HG02571 (cell line): ENCODE results near the gene UBR2.
"Not testable (repeated sequence)": the region's sequence is repeated elsewhere in the genome, so short reads cannot be mapped to it uniquely, and the experiment has no call there.

Experiments used
- ATAC-seq: cut with Tn5 transposase; IDR thresholded peaks from one replicate; pipeline ENCODE4 v1.9.1; 2021; ENCODE audit warnings: mild to moderate bottlenecking, moderate library complexity; ENCODE audit not compliant: unreplicated experiment

UBR2 gene

GRCh38 chr6:42690151-42690702 lies 126.4 kb downstream of the UBR2 start:
- ATAC-seq = no peak

GRCh38 chr6:42690872-42691271 lies 127.0 kb downstream of the UBR2 start:
- no peak for ATAC-seq

GRCh38 chr6:42692137-42692911 lies 128.5 kb downstream of the UBR2 start:
- no peak for ATAC-seq

DNA sequence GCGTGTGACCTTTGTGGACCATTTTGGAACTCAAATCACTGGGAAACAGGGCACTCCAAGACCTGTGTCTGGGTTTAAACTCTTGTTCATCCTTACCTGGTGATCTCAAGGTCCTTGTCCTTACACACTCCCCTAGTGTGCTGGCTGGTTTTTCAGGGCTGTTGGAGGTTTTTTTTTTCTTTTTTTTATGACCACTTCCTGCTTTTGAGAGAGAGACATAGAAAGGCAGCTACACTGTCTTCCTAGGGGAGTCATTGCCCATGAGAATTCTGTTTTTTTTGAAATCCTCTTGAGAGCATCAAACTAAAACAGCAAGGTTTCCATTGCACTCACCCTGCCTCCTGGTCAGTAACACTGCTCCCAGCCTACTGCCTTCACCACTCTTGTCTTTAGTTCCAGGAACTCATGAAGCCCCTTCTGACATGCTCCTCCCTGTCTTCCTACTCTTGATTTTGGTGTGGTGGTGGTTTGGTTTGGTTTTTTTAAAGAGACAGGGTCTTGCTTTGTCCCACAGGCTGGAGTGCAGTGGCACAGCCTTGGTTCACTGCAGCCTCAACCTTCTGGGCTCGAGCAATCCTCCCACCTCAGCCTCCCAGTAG lies 130.0 kb downstream of the UBR2 start:
- no peak for ATAC-seq

- no peak for ATAC-seq
Measured at GRCh38 chr6:42694586-42694985, 130.8 kb downstream of the UBR2 start.

GRCh38 chr6:42696526-42697267 lies 132.9 kb downstream of the UBR2 start:
- no peak for ATAC-seq

DNA sequence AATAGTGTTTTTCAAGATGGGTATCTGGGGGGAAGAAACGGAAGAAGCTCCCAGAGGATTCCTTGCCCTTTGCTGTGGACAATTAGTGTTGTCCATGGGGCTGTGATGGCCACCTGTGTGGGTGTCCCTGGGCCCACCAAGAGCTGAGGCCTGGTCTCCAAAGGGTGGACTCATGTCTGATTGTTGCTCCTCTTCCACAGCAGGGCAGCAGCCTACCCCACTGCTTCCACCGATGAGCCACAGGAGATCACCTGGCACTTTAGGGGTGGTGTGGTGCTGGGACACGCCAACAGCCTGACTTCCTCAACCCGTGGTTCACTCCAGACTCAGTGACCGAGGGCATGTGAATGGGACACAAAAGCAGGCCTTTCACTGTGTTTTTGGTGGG lies 133.4 kb downstream of the UBR2 start:
- no peak for ATAC-seq

GRCh38 chr6:42698217-42698616 lies 134.4 kb downstream of the UBR2 start:
- ATAC-seq = no peak

DNA sequence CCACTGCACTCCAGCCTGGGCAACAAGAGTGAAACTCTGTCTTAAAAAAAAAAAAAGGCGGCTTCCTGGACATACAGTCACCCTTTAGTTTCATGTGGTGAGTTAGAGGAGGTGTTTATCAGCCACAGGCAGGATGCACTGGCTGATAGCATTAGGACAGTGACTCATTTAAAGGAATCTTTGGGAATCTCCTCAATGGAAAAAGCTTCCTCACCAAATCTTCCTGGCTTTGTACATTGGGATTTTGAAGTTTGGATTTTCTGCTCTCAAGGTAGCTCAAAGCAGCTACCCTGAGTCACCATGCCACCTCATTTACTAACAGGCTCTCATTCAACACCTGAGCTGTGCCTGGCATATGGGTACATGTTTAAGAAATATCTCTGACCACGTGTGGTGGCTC lies 138.4 kb downstream of the UBR2 start:
- no peak for ATAC-seq

GRCh38 chr6:42702786-42703185 lies 139.0 kb downstream of the UBR2 start:
- ATAC-seq = not testable (repeated sequence)

DNA sequence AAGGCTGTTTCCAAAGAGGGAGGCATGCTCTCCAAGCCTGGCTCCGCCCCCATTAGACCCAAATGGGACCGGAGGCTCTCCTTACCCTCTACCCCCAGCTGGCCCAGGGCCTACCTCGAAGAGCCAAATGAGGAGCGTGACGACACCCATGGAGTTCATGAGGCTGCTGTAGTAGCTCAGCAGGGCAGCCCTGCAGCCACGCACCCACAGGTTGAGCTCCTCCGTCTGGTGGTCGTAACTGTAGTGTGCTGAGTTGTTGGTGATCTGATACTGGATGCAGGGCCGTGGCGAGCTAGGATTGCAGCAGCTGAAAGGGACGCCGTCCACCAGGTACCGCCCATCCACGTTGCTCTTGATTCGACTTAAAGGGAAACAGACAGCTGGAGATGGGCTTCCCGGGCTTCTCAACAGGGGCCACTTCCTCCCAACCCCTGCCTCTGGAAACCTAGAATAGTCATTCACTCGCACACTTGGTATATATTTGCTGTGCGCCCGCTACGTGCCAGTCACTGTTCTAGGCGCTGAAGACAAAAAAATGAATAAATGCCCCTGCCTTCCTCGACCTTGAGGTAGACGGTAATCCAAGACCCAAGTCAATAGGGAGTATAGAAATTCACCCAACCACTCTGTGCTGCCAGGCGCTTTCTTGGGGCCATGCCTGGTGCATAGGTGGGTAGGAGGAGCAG lies 140.6 kb downstream of the UBR2 start:
- ATAC-seq = no peak

DNA sequence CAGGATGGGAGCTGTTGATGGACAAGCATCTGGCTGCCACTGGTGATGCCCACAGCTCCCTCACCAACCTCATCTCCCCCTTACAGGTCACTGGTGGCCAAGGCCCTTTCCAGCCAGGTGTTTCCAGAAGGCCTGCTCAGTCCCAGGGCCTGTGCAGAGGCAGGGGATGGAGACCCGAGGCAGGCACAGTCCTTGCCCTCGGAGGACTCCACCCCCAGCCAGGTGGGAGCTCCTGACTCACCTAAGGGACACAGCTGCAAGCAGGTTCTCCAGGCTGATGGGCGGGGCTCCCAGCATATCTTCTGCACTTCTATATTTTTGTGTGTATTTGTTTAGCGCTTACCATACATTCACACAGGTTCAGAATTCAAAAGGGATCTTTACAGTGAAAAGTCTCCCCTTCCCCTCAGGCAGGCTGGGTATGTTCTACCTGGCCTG lies 141.1 kb downstream of the UBR2 start:
- no peak for ATAC-seq

GRCh38 chr6:42707595-42707994 lies 143.8 kb downstream of the UBR2 start:
- ATAC-seq = no peak

- no peak for ATAC-seq
Measured at GRCh38 chr6:42708096-42708495, 144.3 kb downstream of the UBR2 start.

DNA sequence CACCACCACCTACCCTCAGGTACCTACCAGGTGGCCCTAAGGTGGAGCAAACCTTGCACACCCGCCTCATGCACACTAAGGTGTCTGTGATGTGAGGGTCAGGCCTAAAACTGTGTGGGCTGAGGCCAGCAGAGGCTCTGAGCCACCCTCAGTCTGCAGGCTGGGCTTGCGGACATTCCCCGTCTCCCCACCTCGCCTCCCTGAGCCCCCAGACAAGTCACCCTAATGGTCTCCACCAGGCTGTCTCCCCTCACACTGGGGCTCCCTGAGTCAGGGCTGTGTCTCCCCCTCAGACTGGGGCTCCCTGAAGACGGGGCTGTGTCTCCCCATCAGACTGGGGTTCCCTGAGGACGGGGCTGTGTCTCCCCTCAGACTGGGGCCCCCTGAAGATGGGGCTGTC lies 146.0 kb downstream of the UBR2 start:
- no peak for ATAC-seq

DNA sequence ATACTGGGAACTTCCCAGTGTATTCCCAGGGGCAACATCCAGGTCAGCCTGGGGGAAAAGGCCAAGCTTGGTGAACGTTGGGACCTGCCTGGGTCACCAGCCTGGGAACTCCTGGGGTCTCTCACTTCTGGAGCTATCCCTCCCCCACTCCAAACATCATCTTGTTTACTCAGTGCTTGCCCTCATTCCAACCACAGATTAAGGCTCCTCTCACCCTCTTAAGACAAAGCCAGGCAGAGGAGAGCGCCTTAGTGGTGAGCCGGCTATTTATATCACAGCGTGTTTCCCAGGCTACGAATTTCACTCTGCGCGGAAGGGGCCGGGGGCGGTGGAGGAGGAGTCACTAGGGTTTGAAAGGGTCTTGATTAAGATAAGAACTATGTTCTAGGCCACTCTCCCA lies 146.5 kb downstream of the UBR2 start:
- no peak for ATAC-seq

GRCh38 chr6:42711930-42712329 lies 148.1 kb downstream of the UBR2 start:
- no peak for ATAC-seq

DNA sequence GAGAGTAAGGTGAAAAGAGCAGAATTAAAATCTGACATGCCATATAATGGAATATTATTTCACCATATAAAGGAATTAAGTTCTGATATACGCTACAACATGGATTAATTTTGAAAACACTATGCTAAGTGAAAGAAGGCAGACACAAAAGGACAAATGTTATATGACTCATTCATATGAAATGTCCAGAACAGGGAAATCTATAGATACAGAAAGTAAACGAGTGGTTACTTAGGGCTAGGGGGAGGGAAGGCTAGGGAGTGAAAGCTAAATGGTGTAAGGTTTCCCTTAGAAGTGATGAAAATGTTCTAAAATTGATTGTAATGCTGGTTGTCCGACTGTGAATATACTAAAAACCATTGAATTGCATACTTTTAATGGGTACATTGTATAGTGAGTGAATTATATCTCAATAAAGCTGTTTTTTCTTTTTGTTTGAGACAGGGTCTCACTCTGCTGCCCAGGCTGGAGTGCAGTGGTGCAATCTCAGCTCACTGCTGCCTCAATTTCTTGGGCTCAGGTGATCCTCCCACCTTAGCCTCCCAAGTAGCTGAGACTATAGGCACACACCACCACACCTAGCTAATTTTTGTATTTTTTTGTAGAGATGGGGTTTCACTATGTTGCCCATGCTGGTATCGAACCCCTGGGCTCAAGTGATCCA lies 150.4 kb downstream of the UBR2 start:
- ATAC-seq = no peak

- no peak for ATAC-seq
Measured at GRCh38 chr6:42715871-42716270, 152.0 kb downstream of the UBR2 start.

GRCh38 chr6:42720739-42721138 lies 156.9 kb downstream of the UBR2 start:
- ATAC-seq = no peak

- ATAC-seq = no peak
Measured at GRCh38 chr6:42722497-42722896, 158.7 kb downstream of the UBR2 start, which contains the start of gene PRPH2. PRPH2 (minus strand) TSS chr6:42722597; CDS start chr6:42722334, 263 bp downstream.
